ENCODE measurements around the gene SPECC1. TPM values are rescaled to one million over a fixed set of nuclear protein-coding genes. Genes with fewer than 3 reads are reported as not detected.
A peak's percentile ranks its signal among the peaks of the same experiment; 100 is the strongest.

The SPECC1 gene
- total and polyA plus RNA-seq, 9 of the 15 experiments (the other 6 are each of a cell fraction or from before 2014, with no cell fraction given): 2.4 to 19.6 (median 14.7) TPM

- TF ChIP-seq HDAC1 (IDR thresholded peaks at IDR 0.05): peak in 1 of 2 experiments; percentile 13; a peak in 1 of 4 replicates
- TF ChIP-seq NELFE (IDR thresholded peaks at IDR 0.05; ENCODE audit: insufficient read depth, insufficient read length): no peak
- TF ChIP-seq ZNF584 (CRISPR knock-in tag; IDR thresholded peaks at IDR 0.05; ENCODE audit: low read depth): no peak
- no peak for TF ChIP-seq ETV5 (CRISPR knock-in tag; IDR thresholded peaks at IDR 0.05; ENCODE audit: low read depth)
- TF ChIP-seq SP1 (CRISPR knock-in tag; IDR thresholded peaks at IDR 0.05): peak; percentile 81
- no peak for TF ChIP-seq DNMT1 (IDR thresholded peaks at IDR 0.05)
- no peak for TF ChIP-seq STAT6 (CRISPR knock-in tag; IDR thresholded peaks at IDR 0.05)
- TF ChIP-seq ATF4 (CRISPR knock-in tag; IDR thresholded peaks at IDR 0.05): no peak
- peak; percentile 75 for TF ChIP-seq CCNT2 (IDR thresholded peaks at IDR 0.05; ENCODE audit: borderline replicate concordance, extremely low read depth, insufficient read length, low read depth, low read length)
- TF ChIP-seq ZNF445 (CRISPR knock-in tag; IDR thresholded peaks at IDR 0.05; ENCODE audit: low read depth): no peak
- no peak for TF ChIP-seq IRF9 (tag; IDR thresholded peaks at IDR 0.05)
- TF ChIP-seq ATF6 (CRISPR knock-in tag; IDR thresholded peaks at IDR 0.05): no peak
- TF ChIP-seq SREBF1 (IDR thresholded peaks at IDR 0.05; ENCODE audit: borderline replicate concordance, low read depth, low read length): no peak
- TF ChIP-seq ZBTB26 (CRISPR knock-in tag; IDR thresholded peaks at IDR 0.05): no peak
These were observed 146.4 kb downstream of the SPECC1 start (continued) for GRCh38 chr17:20155258-20156195.
